Activated CD4-positive, alpha-beta T cell treated with anti-CD3 and anti-CD28 coated beads, Interleukin-10, Interleukin-2, amounts not matched to agents 100 ng/mL and 50 ng/mL, durations not matched to agents 16 hours and 8 hours (primary cell): ENCODE data around the gene NUP62.
"Not testable (repeated sequence)": the region's sequence is repeated elsewhere in the genome, so short reads cannot be mapped to it uniquely, and the experiment has no call there.

Experiments used
- DNase-seq: peaks from one replicate; pipeline ENCODE4 v3.0.0-alpha.2; 2020

NUP62 gene, protein sequence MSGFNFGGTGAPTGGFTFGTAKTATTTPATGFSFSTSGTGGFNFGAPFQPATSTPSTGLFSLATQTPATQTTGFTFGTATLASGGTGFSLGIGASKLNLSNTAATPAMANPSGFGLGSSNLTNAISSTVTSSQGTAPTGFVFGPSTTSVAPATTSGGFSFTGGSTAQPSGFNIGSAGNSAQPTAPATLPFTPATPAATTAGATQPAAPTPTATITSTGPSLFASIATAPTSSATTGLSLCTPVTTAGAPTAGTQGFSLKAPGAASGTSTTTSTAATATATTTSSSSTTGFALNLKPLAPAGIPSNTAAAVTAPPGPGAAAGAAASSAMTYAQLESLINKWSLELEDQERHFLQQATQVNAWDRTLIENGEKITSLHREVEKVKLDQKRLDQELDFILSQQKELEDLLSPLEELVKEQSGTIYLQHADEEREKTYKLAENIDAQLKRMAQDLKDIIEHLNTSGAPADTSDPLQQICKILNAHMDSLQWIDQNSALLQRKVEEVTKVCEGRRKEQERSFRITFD

DNA sequence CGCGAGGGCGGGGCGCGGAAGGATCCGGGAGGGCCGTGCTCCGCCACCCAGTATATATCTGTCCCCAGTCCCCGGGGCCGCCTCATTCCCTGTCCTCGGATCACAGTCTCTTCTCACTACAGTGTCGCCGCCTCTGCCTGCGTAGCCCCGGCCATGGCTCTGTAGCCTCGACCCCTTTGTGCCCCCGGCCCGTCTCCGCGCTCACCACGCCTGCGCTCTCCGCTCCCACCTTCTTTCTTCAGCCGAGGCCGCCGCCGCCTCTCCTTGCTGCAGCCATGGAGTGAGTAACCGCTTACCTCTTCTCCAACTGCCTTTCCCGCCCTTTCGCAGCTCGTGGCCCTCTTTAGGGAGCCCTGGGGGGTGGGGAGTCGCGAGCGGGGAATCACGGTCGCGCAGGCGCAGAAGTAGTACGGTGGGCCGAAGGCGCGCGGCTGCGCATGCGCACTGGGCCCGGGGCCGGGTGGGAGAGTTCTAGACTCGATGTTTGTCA is at the start of gene NUP62, which contains the start of gene ATF5:
NUP62 (minus strand) TSS at position 384 of the 490 bp plus-strand sequence. CDS start 19,697 bp downstream, outside the sequence.
ATF5 (plus strand) TSS at position 85 of the 490 bp plus-strand sequence. CDS start 1,646 bp downstream, outside the sequence.
- peak; percentile 95 for DNase-seq

DNA sequence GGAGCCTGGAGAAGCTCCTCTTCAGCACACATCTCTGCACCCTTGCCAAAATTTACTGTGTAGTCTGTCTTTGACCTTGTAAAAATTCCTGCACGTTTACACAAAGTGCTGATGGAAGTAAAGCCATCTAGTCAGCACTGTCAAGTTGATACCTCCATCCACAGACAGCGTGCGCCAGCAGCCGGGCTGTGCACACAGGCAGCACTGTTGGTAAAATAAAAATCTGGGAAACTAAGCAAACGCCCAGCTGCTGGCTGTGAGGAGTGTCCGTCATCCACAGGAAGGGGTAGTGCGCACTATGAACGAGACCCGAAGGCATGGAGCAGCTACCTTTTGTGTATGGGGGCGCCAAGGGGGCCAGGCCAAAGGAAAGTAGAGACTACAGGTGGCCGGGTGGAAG is 49.0 kb upstream of the NUP62 start:
- DNase-seq = no peak

DNA sequence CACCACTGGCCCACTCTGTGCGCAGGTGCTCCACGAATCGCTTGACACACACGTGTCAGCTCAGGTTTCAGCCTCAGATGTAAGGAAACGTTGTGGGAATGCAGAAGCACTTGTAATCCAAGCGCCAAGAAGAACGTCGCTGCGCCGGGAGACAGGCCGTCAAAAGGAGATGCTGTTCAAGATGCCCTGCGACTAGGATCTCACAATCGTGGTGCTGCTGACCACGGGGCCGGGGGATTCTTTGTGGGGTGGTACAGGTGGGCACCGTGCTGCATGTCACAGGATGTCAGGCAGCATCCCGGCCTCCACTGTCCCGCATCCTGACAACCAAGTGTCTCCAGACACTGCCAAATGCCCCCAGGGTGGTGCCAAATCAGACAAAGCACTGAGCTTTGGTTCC is 48.6 kb upstream of the NUP62 start:
- DNase-seq = no peak

DNA sequence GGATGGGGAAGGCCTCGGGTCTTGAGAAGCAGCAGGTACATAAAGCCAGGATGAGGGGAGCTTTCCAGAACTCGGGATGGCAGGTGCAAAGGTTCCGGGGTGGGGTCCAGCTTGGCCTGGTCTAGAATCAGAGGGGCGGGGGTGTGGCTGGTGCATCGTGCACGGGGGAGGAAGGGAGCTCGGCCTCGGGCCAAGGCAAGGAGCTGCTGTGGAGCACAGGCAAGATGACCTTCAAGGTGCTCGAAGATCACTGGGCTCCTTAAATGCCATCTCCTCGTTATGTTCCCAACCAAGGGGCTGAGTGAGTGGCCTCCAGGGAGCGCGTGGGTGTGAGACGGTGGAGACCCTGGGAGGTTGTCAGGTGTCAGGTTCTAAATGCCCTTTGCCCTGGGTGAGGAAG is 47.8 kb upstream of the NUP62 start:
- DNase-seq = no peak

DNA sequence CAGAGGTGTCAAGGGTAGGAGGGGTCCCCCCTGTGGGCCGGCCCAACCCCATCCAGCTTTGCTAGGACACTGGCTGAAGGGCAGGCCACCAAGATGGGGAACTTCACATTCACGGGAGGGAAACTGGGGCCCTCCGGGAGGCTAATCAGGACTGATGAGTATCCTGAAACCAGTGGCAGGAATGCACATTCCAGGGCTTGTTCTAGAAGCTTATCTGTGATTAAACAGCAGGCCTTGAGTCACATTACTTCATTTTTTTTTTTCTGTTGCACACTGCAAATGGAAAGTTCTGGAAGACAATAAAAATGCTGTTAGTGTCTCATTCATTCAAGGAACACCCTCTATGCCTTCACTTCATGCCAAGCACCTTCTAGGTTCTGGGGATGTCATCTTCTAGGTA is 47.2 kb upstream of the NUP62 start:
- no peak for DNase-seq

DNA sequence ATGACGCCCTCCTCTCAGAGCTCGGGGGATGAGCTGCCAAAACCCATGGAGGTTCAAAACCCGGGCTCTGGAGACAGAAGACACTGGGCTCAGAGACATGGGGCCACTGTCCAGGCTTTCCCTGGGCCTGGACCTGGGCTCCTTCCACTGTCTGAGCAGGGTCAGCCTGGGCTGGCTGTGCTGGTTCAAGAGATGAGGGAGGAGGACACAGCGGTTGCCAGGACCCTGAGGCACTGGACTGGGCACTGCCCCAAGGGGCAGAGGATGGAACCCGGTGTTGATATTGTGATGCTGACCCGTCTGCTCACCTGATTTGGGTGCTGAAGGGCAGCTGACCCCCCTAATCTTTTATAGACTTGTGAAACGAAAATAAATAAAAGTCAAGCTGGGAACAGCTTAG is 45.7 kb upstream of the NUP62 start:
- no peak for DNase-seq

DNA sequence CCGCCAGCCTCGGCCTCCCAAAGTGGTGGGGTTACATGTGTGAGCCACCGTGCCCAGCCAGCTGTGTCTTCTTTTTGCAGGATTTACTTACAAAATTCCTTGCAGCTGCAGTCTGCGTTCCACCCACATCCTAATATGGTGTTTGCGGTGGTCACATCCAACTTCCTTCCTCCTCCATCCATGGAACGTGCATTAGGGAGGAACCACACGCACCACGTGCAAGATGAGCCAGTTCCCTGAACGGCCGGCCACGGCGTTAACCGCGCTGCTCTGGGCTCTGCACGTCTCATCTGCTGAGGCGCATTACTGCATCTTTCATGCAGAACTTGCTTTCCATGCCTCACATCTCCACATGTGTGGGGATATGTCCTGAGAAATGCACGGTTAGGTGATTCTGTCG is 44.7 kb upstream of the NUP62 start:
- DNase-seq = no peak

DNA sequence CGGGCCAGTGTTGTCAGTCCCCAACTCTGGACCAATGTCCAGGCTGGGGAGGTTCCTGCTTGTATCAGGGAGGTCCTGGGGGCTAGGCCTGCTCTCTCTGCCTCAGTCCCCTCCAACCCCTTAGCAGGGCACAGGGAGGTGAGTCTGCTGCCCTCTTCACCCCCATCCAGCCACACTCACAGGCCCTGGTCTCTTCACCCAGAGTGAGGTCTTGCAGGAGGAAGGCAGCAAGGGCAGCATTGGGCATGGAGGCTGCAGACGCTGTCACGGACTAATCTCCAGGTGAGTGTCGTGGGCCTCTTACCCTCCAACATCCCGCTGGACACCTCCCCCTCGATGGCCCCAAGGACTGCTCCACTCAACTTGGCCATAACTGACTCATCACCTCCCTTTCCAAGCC is 43.5 kb upstream of the NUP62 start:
- DNase-seq = no peak

DNA sequence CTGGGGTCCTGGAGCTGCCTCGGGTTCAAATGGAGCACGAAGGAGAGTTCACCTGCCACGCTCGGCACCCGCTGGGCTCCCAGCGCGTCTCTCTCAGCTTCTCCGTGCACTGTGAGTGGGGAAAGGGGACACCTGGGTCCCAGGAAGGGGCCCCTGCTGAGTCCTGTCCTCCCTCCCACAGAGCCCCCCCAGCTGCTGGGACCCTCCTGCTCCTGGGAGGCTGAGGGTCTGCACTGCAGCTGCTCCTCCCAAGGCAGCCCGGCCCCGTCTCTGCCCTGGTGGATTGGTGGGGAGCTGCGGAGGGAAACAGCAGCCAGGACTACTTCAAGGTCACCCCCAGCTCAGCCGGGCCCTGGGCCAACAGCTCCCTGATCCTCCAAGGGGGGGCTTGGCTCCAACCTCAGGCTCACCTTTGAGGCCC is 42.7 kb upstream of the NUP62 start:
- no peak for DNase-seq

DNA sequence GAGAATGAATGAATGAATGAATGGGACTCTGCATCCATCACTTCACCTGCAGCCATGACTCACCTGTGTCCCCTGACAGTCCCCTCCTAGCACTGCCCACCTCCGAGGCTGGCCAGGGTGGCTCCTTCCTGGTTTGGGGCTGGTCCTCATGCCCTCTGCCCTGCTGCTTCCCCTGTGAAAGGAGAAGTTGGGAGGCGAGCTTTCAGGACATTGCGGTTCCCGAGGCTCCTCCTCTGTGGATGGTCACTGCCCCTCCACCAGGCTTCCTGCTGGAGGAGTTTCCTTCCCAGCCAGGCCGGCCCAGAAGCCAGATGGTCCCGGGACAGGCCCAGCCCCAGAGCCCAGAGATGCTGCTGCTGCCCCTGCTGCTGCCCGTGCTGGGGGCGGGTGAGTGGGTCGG is 40.1 kb upstream of the NUP62 start:
- not testable (repeated sequence) for DNase-seq

DNA sequence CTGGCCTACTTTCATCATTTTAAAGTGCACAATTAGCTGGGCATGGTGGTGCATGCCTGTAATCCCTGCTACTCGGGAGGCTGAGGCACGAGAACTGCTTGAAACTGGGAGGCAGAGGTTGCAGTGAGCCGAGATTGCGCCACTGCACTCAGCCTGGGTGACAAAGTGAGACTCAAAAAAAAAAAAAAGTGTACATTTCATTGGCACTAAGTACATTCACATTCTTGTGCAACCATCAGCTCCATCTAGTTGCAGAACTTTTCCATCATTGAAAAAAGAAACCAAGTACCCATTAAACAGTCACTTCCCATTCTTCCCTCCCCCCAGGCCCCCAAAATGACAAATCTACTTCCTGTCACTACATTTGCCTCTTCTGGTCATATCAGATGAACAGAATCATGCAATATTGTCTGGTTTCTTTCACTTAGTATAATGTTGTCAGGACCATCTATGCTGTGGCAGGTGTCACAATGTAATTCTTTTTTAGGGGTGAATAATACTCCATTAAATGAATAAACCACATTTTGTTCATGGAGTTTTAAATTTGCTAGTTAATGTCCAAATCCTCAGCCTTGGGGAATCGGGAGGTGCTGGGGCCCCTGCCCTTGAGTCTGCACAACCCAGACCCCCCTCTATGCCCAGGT is 39.1 kb upstream of the NUP62 start:
- DNase-seq = no peak

DNA sequence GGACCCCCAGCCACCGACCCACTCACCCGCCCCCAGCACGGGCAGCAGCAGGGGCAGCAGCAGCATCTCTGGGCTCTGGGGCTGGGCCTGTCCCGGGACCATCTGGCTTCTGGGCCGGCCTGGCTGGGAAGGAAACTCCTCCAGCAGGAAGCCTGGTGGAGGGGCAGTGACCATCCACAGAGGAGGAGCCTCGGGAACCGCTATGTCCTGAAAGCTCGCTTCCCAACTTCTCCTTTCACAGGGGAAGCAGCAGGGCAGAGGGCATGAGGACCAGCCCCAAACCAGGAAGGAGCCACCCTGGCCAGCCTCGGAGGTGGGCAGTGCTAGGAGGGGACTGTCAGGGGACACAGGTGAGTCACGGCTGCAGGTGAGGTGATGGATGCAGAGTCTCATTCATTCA is 31.7 kb upstream of the NUP62 start, which contains the start of gene SIGLEC11:
SIGLEC11 (minus strand) TSS at position 193 of the 400 bp plus-strand sequence; CDS start at position 102, 91 bp downstream.
- DNase-seq = not testable (repeated sequence)

DNA sequence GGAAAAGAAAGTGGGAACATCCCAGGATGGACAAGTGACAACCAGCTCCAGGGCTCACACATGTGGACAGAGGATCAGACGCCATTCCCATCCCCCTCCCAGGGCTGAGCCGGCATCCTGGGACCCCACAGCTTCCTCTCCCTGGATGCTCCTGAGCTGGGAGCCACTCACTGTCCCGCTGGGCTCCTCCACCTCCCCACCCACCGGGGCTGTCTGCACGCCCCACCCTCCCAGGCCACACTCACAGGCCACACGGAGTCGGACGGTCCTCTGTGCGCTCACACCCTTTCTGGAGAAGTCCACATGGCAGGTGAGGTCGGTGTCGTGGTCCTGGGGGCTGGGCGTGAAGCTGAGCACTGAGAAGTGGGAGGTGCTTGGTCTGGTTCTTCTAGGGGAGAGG is 30.6 kb upstream of the NUP62 start:
- DNase-seq = not testable (repeated sequence)

DNA sequence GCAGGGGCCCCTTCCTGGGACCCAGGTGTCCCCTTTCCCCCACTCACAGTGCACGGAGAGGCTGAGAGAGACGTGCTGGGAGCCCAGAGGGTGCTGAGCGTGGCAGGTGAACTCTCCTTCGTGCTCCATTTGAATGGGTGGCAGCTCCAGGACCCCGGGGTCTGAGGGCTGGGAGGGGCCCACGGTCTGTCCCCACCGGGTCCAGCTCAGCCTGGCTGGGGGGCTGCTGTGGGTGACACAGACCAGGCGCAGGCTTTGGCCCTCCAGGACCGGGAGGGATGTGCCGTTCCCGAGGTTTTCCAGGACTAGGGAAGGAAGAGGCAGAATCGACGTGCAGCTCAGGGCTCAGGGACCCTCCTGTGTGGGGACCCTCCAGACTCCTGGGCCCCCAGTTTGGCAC is 29.3 kb upstream of the NUP62 start:
- DNase-seq = not testable (repeated sequence)

DNA sequence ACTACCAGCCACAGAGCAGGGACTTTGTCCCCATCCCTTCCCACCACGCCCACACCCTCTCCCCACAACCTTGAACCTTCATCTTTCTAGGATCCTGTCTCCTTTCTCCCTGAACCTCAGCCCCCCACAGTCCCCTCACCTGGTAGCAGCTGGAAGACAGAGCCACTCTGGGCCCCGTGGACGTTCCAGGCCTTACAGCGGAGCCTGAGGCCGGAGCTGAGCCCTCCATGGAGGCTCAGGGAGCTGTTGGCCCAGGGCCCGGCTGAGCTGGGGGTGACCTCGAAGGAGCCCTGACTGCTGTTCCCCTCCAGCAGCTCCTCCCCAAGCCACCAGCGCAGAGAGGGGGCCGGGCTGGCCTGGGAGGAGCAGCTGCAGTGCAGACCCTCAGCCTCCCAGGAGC is 28.8 kb upstream of the NUP62 start:
- DNase-seq = not testable (repeated sequence)

DNA sequence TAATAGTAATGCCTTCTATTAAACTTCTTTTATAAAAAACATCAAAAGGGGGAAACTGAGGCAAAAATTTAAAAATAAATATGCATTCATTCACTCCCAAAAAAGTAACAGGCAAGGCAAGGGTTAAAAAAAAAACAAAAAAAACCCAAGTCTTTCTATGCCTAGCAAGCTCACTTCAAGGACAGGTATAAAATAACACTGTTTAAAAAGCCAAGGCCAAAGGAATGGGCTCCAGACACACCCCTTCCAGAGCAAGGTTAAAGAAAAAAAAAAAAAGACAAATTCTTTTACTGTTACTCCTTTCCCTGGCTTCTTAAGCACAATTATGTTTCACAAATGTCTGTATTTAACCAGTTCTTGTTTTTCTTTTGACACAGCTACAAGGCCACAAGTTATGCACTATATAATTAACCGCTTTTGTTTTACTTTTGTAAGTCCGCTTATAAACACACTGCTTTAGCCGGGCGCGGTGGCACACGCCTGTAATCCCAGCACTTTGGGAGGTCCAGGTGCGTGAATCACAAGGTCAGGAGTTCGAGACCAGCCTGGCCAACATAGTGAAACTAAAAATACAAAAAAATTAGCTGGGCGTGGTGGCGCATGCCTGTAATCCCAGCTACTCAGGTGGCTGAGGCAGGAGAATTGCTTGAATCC is 28.1 kb upstream of the NUP62 start:
- DNase-seq = no peak

DNA sequence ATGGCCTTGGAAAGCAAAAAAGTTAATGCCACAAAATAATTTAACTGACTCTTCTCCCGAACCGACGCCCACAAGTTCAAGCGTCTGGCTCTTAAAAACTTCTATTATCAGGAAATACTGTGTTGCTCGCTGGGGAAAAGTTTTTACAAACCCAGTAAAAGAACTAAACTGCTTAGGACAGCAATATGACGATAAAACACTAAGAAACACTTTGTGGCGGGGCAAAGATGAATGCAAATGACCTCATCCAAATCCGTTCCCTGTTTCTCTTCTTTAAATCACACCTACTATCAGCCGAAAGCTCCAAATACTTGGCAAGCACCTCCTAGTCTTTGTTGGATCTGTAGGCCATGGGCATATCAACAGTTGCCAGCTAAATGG is 26.8 kb upstream of the NUP62 start:
- DNase-seq = no peak

DNA sequence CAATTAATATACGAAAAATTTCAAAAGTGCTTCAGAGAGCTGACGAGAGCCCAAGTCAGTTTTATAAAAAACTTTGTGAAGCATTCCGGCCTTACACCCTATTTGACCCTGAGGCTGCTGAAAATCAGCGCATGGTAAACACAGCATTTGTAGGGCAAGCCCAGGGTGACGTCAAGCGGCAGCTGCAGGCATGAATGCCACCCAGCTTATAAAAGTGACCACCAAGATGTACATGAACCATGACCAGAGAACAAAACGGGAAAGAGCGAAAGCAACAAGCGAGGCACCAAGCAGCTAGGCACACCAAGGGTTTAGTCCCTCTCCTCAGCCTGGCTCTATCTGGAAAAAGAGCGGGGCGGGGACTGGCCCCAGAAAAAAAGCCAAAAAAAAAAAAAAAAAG is 25.6 kb upstream of the NUP62 start:
- DNase-seq = no peak

DNA sequence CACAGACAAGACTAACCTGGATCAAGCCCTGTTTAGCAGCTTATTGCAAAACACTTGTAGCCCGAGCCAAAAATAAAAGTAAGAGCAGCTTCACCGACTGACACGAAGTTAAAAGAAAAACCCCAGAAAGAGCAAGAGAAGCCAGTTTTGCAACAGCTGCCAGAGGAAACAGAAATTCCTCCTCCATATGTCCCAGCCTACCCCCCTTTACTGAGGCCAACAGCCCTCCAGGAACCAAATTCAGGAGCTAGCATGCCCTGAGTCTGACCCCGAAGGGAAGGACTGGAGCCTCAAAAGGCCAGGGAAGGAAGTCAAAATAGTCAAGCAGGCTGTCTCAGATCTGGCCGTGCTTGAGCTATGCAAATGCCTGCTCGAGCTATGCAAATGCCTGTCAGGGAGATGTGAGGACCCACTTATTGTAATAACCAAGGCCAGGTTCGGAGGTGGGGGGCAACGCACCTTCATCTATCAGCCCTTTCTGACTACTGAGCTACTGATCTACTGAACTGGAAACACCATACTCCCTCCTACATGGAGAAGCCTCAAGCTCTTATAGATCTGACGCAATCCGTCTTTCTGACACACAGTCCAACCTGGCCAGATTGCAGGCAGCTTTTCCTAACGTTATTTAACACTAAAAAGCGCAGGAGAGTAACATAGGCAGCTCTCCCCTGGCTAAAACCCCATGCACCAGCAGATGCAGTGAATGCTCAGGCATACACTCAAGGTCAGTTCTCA is 25.0 kb upstream of the NUP62 start:
- DNase-seq = no peak

DNA sequence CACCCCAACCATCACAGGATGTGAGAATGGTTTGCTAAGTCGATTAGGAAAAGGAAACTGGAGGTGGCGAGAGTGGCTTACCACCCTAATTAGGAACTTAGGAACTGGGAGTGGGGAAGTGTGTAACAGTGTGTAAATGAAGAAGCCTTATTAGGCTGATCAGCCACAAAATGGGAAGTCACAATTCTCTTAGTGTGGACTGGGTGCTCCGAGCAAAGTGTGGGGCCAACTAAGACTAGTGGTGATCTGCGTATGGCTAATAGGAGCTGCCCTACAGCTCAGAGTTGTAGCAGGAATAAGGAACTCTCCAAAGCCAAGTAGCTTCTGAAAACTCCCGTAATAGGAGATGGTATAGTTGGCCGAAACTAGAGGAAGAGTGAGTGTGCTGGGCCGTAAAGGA is 24.1 kb upstream of the NUP62 start:
- no peak for DNase-seq

DNA sequence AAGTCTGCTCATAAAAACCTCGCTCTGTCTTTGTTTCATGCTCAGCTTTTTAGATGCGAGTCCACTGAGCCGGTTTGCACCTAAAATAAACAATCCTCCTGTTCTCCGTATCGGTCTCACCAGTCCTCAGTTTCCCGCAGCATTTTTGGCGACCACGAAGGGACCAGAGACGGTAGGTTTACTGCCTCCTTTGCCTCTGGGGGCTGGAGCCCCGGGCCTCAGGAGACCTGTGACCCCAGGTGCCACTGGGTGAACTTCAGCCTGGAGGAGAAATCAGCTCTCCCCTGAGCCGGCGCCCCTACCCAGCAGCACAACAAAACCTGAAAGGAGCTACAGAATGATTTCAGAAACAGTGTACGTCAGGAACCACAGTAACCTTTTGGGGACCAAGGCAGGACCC is 23.6 kb upstream of the NUP62 start:
- DNase-seq = no peak

DNA sequence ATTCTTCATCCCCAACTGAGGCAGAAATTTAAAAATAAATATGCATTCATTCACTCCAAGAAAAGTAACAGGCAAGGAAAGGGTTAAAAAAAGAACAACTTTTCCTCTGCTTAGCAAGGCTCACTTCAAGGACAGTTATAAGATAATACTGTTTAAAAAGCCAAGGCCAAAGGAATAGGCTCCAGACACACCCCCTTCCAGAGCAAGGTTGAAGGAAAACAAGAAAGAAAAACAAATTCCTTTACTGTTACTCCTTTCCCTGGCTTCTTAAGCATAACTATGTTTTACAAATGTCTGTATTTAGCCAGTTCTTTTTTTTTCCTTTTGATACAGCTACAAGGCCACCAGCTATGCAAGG is 23.2 kb upstream of the NUP62 start:
- DNase-seq = no peak
